HG03558 (cell line): ENCODE measurements around the gene MAPK8IP1.

Source experiments
- ATAC-seq: cut with Tn5 transposase; IDR thresholded peaks from one replicate; pipeline ENCODE4 v1.9.1; 2021; ENCODE audit warnings: moderate number of reproducible peaks; ENCODE audit not compliant: unreplicated experiment; ENCODE audit errors: extremely low read depth

MAPK8IP1 gene

DNA sequence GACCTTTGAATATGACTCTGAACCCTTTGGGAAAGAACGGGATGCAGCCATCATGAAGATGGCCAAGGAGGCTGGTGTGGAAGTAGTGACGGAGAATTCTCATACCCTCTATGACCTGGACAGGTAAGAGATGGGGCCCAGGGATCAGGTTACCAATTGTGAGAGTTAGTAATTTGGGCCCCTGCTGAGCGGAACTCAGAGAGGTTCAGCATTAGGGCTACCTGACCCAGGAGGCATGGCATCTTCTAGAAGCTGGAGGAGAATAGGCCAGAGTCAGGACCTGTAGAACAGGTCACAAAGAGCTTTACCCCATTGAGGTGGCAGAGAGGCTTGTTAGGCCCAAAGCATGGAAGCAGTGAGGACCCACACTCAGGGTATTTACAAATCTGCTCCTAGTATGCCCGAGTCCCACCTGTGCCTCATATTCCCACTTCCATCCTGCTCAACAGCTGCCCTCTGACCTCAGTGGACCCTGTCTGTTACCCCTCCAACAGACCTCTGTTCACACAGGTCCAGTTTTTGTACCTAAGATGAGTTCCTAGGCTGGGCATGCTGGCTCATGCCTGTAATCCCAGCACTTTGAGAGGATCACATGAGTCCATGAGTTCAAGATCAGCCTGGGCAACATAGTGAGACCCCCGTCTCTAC lies 26.6 kb upstream of the MAPK8IP1 start:
- ATAC-seq: no peak

DNA sequence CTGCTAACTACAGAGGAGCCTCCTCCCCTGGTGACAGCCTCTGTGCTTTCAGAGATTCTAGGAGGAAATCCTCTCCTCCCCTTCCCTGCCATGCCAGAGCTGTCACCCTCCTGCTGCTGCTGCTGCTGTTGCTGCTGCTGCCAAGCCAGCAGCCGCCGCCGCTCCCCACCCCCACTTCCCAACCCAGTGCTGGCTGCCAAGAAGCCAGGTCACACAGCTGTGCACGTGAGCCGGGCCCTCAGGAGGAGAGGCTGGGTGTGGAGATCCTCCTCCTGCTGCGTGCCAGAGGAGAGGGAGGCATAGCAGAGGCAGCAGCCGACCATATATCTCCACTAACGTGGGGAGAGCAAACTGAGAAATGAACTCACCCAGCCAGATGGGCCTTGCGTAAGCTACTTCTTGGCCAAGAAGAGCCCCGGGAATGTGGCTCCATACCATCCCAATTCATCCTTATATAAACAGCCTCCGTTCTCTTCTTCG lies 25.8 kb upstream of the MAPK8IP1 start:
- ATAC-seq: no peak

DNA sequence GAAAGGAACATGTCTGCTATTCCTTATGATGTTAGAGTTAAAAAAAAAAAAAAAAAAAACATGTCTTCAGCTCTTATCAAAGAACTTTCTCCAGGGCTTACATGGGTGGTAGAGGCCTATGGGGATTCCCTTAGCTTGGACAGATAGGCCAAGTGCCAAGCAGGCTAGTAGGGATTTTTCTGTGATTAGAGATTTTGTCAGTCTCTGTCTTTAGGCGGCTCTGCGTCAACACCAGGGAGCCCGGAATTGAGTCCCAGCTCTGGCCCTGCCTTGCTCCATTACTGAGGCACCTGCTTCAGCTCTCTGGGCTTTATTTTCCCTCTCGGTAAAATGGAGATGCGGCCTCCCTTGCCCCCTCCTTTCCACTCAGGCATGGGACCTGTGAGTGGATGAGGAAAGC lies 25.1 kb upstream of the MAPK8IP1 start:
- ATAC-seq: no peak

DNA sequence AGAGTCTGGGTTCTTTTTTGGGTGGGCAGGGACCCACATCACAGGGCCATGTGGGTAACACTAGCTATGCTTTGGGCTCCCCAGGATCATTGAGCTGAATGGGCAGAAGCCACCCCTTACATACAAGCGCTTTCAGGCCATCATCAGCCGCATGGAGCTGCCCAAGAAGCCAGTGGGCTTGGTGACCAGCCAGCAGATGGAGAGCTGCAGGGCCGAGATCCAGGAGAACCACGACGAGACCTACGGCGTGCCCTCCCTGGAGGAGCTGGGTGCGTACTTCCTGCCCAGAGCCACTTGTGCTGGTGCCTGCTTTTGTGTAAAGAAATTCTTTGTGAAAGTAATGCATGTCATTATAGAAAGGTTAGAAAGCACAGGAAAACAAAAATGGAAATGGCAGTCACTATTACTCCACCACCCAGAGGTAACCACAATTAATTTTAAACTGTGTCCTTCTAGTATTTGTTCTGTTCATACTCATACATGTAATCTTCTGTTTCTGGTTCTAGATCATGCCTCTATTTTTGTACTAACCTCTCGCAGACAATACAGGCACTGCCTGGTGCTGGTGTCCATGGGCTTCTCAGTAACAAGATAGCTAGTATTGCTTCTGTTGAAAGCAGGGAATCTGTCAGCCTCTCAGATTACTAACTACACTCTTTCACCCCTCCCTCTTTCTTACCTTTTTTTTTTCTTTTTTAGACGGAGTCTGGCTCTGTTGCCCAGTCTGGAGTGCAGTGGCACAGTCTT lies 24.5 kb upstream of the MAPK8IP1 start:
- no peak for ATAC-seq

DNA sequence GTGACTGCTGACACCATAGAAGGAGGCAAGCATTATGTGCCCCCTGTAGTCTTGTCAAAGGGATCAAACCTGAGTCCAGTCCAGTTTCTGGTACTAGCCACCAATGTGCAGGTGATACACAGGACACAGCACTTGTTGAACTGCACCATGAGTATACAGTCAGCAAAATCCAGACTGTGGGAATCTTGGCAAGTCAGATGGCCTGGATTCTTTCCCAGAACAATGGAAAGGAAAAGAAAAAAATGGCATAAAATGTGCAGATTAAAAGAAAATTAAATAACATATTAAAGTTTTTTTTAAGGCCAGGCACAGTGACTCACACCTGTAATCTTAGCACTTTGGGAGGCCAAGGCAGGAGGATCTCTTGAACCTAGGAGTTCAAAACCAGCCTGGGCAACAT lies 21.4 kb upstream of the MAPK8IP1 start:
- ATAC-seq: no peak

DNA sequence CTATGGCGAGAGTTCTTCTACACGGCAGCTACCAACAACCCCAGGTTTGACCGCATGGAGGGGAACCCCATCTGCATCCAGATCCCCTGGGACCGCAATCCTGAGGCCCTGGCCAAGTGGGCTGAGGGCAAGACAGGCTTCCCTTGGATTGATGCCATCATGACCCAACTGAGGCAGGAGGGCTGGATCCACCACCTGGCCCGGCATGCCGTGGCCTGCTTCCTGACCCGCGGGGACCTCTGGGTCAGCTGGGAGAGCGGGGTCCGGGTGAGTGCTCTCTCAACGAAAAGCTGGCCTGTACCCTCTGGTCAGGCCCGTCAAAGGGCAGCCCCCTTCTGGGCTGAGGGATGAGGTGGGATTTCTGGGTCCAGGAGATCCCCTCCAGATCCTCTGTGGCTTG lies 15.9 kb upstream of the MAPK8IP1 start:
- ATAC-seq: no peak

DNA sequence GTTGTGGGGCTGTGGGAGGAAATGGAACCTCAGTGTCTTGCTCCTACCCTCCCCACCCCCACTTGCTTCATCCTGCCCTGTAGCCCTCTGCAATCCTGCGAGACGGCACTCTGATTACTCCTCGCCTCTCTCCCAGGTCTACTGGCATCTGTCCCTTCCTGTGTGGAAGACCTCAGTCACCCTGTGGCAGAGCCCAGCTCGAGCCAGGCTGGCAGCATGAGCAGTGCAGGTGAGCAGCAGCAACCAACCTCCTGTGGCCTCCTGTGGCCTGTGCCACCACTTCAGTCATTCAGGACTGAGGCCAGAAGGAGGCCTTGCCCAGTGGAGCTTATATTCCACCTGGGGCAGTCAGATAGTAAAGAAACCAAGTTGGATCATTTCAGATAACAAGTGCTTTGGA lies 14.7 kb upstream of the MAPK8IP1 start:
- no peak for ATAC-seq

DNA sequence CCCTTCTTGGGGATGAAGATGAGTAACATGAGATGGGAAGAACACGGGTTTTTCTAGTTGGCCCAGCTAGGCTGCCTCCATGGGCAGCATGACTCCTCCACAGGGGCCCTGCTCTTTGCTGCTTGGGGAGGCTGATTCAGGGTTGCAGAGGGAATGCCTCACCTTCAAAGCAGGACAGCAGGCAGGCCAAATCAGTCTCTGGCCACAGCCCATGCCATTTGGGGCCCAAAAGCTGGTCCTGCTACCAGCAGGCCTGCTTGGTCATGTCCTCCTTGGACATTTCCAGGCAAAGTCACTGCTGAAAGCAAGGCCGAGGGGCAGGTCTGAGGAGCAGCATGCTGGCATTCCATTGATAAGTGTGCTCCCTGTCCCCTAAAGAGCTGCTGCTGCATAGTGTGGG lies 13.8 kb upstream of the MAPK8IP1 start:
- no peak for ATAC-seq

DNA sequence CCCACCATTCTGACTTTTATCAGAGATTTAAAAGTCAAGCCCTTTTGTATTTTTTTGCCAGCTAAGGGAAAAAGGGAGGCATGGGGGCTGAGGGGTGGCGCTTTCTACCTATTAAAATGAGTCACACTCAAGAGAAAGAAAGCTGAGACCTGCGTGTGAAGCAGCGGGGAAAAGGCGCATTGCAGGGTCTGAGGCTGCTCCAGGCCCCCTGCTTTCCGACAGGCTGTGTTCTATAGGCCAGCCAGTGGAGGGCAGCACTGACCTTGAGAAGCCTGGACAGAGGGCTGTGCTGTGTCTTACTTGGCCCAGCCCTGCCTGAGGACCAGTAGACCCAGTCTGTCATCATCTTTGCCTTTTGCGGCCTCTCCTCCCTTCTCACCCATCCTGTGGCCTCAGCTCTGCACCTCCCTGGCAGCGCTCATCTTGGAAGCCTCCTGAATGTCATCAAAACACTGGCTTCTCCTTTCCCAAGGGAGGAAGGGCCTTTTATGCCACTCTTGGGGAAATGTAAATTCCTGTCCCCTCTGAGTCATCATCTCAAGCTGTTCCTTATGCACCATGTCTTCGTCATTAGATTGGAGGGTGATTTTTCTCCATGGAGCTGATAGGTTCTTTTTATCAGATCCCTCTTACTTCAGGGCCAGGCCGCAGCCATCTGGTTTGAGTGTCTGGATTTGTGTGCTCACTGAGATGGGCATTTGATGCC lies 12.6 kb upstream of the MAPK8IP1 start:
- no peak for ATAC-seq

DNA sequence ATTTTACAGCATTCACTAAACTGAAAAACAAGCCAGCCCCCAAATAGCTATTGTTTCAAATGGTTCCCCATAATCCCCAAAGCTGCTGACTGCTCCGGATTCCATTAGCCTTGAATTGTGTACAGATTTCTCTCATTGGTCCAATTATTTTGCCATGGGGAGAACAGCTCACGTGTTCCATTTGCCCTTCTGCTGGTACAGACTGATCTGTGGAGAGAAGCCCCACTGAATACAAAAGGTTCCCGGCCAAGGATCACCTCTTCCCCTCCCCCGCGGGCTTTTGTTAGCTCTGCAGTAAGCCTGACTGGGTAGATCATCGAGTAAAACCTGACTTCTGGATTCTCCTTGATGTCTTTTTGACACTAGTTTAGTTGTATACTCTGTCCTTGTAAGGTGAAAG lies 9.1 kb upstream of the MAPK8IP1 start:
- ATAC-seq: no peak

DNA sequence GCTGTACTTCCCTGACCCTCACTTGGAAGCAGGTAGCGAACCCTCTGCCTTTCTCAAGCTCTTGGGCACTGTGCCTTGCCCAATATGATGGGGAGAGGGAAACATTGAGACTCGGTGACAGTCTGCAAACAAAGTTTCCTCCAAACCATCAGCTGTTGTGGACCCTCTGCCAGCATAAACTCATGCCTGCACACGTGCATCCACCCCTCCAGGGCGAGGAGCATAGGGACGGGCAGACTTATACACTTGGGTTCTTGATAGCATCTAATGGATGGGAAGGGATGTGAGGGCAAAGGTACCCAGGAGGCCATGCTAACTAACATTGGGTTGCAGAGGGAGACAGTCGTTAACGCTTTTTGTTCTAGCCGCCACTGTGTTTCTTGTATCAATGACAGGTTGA lies 8.2 kb upstream of the MAPK8IP1 start:
- ATAC-seq: no peak

DNA sequence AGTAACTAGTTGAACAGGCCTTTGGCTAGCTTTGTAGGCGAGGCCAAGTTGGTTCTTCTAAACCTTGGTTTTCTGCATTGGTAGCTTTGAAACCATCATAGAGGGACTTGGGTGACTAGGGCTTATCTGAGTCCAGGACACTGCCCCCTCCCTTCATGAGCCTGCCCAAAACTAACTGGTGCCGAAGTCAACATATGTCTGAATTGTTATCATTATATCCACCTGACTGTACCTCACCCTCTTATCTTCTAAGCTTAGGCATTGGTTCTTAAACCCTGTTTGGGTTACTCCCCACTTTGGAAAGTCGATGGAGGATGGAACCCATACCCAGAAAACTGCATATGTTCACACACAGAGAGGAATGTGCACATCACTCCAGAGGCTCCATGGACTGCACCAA lies 7.6 kb upstream of the MAPK8IP1 start:
- no peak for ATAC-seq

DNA sequence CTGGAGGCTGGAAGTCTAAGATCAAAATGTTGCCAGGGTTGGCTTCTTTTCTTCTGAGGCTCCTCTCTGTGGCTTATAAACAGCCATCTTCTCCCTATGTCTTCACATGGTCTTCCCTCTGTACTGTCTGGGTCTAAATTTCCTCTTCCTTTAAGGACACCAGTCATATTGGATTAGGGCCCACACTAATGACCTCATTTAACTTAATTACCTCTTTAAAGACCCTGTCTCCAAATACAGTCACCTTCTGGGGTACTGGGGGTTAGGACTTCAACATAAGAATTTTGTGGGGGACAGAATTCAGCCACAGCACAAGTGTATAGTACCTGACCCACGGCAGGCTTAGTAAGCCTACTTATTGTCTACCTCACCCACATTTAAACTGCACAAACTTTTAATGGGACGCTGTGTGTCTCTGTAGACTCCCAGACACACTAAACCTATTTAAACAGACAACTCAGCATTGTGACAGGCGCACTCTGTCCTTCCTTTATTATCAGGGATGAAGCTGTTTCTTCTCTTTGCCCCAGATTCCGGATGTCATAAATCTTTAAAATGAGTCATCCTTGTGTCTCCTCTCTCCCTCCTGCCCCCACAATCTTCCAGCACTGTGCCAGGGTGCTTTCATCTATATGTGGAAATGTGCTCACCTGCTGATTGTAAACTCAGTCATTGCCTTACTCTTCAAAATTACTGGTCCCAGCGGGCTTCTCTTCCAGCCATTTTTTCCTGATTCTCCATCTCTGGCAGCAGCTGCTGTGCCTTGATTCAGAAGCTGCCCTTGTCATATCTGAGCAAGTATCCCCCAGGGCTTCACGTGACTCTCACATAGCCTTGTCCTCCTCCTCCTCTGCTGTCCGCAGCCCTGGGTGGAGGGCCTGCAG lies 5.4 kb upstream of the MAPK8IP1 start:
- no peak for ATAC-seq

DNA sequence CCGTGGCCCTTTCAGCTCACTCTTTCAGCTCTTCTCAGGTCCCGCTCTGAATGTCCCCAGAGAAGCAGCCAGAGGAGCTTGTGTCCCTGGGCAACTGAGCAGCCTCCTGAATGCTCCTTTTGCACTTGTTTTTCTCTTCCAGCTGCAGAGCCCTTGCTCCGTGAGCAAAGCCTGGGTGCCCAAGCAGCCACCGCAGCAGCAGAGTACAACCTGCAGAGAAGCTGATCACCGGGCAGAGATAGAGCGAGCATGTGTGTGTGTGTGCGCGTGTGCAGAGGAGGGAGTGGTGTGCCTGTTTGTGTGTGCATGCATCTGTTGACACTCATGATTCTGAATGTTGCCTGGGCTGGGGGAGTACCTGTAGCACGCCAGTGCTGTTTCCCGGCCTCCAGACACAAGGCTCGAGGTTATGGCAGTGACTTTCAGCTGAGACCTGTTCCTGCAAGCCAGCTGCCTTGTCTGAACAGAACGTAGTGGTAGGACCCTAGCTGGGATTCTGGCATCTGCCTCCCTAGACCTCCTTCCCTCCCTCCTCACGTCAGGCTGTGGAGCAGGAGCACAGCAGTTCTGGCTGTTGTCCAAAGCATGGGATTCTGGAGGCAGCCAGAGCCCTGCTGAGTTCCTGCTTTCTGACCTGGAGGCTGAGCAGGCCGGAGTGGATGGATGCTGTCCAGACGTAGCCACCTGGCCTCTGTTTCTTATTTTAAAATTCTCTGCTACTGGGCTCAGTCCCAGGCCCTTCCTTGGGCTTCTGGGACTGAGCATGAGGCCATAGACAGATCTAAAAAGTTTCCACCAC lies 4.5 kb upstream of the MAPK8IP1 start:
- no peak for ATAC-seq

DNA sequence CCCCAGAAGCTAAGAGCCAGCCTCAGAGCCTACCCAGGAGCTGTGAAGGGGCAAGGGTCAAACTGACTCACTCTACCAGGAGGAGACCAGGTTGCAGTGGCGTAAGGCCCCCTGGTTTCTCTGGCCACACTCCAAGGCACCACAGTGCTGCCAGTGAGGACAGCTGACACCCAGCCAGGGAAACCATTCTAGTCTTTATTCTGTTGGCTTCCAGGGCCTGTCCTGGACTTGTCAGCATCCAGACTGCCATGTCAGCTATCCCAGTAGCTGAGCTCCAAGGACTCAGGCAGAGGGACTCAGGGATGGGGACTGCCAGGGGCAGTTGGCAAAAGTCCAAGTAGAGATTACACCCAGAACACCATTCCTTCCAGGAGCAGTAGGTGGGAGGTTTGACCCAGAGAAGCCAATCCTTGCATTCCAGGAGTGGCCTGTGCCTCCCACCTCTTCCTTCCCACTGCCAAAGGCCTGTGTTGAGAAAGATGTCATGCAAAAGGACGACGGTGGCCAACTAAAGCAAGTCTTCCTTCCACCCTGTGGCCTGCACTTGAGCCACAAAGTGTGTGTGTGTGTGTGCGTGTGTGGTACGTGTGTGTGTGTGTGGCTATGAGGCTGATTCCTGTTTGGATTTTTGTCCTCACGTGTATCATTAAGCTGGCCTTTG lies 3.6 kb upstream of the MAPK8IP1 start:
- no peak for ATAC-seq

DNA sequence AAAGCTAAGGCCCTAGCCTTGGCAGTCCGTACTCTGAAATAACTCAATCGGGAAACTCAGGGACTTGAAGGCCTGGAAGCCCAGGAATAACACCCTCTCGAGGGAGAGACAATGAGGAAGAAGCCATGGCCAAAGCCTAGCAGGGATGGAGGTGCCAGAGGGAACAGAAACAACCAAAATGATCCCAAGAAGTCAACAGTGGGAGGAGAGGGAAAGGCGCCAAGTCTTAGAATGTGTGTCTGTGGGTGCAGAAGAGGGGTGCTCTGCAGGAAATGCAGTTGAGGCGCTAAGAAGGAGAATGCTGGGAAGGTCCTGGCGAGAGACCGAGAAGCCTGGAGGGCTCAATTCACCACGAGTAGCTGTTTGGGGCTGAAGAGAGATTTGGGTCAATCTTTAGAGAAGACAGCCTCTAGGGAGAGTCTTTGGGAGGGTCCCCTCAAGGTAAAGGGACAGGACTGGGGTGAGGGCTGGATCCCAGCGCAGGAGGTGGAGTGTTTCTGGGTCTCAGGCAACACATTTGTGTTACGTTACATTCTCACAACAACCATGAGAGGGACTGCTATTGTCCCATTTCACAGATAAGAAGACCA lies 760 bp upstream of the MAPK8IP1 start:
- no peak for ATAC-seq

DNA sequence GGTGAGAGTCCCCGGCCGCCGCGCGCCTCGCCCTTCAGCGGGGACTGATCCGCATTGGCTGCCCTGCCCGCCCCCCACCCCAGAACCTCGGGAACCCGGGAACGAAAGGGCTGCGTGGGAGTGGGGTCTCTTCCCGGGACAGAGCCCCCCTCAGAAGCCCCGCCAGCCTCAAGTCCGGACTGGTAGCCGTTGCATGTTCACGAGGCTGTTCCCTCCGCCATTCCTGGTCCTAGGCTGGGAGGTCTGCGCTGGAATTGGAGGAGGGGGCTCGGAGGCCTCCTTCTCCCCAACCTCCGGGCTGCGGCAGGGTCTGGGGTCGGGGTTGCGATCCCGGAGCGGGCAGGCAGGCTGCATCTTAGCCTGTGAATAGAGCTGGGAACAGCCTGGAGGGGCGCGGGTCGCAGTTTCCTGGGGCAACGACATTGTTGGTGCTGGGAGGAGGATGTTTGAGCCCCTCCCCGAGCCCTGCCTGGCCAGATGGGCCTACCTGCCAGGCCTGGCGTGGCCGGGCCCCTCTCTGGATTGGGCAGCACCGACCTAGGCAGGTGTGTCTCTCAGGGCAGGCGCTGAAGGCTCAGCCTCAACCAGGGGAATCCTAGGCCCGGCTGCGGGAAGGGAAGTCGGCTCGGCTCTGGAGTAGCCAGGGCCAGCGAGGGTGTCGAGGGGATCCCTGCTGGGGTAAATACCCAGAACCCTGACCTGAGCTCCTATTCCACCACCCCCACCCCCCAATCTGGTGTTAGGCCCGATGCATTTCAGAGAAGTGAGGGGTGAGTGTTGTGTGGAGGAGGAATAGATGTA lies 670 bp downstream of the MAPK8IP1 start:
- no peak for ATAC-seq
